Brain microvascular endothelial cell (primary cell): ENCODE data around the gene ISG20.

Experiments used
- DNase-seq: peaks from one replicate; pipeline ENCODE4 v3.0.0-alpha.2; 2020
- H3K27ac ChIP-seq: fragments of 250-450 bp; sonication (Bioruptor Pico); 2 replicates; pipeline ENCODE4 v1.5.1; 2020; ENCODE audit warnings: mild to moderate bottlenecking, moderate library complexity
- H3K27me3 ChIP-seq: fragments of 250-450 bp; sonication (Bioruptor Pico); replicated peaks from 2 replicates; pipeline ENCODE4 v1.5.1; 2020; ENCODE audit warnings: mild to moderate bottlenecking
- H3K36me3 ChIP-seq: fragments of 250-450 bp; sonication (Bioruptor Pico); replicated peaks from 2 replicates; pipeline ENCODE4 v1.5.1; 2020; ENCODE audit warnings: mild to moderate bottlenecking
- H3K4me3 ChIP-seq: 2 replicates; pipeline ENCODE4 v1.5.1; 2011; ENCODE audit warnings: low read depth, mild to moderate bottlenecking, control low read depth, low read length, moderate library complexity
- CTCF ChIP-seq: IDR thresholded peaks from 2 replicates; pipeline ENCODE4 v1.5.1; 2011; ENCODE audit warnings: low read depth, mild to moderate bottlenecking, moderate library complexity, low read length, control low read depth, inconsistent platforms; ENCODE audit errors: missing control alignments
- in situ Hi-C: cut with HindIII; loops from 2 replicates; pipeline ENCODE4 v1.10.0; 2017; ENCODE audit warnings: low sequenced_read_pairs, low pct_ligation_motif_present

Gene ISG20

GRCh38 chr15:88605189-88606069, 33.4 kb upstream of the ISG20 start:
- Histone ChIP-seq H3K4me3 (no peak overlapping the region), H3K36me3 (no peaks in the 10 kb centered on the region), H3K27me3 (peaks cover 48% of the 10 kb centered on the region), H3K27ac (no peak overlapping the region)
- DNase-seq: peak; percentile 11
- in situ Hi-C loops: no loop called here
- TF ChIP-seq CTCF: no peak

- Histone ChIP-seq H3K27me3 (peaks cover 48% of the 10 kb centered on the region), H3K4me3 (no peak overlapping the region)
These were observed 32.6 kb upstream of the ISG20 start for GRCh38 chr15:88606070-88606794.

GRCh38 chr15:88607951-88608350, 30.9 kb upstream of the ISG20 start:
- in situ Hi-C loops: no loop called here
- no peak overlapping the region for H3K4me3 ChIP-seq
- H3K36me3 ChIP-seq: no peaks in the 10 kb centered on the region
- H3K27me3 ChIP-seq: peaks cover 48% of the 10 kb centered on the region
- no peak overlapping the region for H3K27ac ChIP-seq
- TF ChIP-seq CTCF: no peak
- DNase-seq: no peak

More at GRCh38 chr15:88606070-88606794, 32.6 kb upstream of the ISG20 start:
- Histone ChIP-seq H3K27ac (no peak overlapping the region), H3K36me3 (no peaks in the 10 kb centered on the region)
- TF ChIP-seq CTCF: no peak
- no peak for DNase-seq
- in situ Hi-C loops: no loop called here

- in situ Hi-C loops: no loop called here
- H3K4me3 ChIP-seq: no peak overlapping the region
- DNase-seq: no peak
These were observed 30.1 kb upstream of the ISG20 start for GRCh38 chr15:88608607-88609181.

GRCh38 chr15:88609344-88610090, 29.3 kb upstream of the ISG20 start:
- Histone ChIP-seq H3K27ac (no peak overlapping the region), H3K27me3 (peaks cover 37% of the 10 kb centered on the region), H3K4me3 (no peak overlapping the region), H3K36me3 (no peaks in the 10 kb centered on the region)
- no peak for TF ChIP-seq CTCF
- in situ Hi-C loops: no loop called here
- no peak for DNase-seq

More at GRCh38 chr15:88608607-88609181, 30.1 kb upstream of the ISG20 start:
- peaks cover 45% of the 10 kb centered on the region for H3K27me3 ChIP-seq
- no peak for TF ChIP-seq CTCF
- H3K36me3 ChIP-seq: no peaks in the 10 kb centered on the region
- no peak overlapping the region for H3K27ac ChIP-seq
